DND-41 (cell line): ENCODE measurements around the gene EPS15.

ENCODE experiments used
- ATAC-seq: fragments of 200-7000 bp; cut with Tn5 transposase; 3 replicates; pipeline ENCODE4 v1.9.1; 2021; ENCODE audit warnings: low read depth; ENCODE audit not compliant: insufficient read depth
- DNase-seq: peaks from one replicate; pipeline ENCODE4 v3.0.0-alpha.2; 2020
- H2AFZ ChIP-seq: 2 replicates; pipeline ENCODE4 v1.6.0; 2012; ENCODE audit warnings: low read depth, low read length
- H3K27ac ChIP-seq: 2 replicates; pipeline ENCODE4 v1.5.1; 2012; ENCODE audit warnings: low read length, inconsistent platforms
- H3K27me3 ChIP-seq: fragments of 200-600 bp; sonication (generic); 2 replicates; pipeline ENCODE4 v1.6.0; 2012; ENCODE audit warnings: low read length, mild to moderate bottlenecking, inconsistent platforms; ENCODE audit not compliant: insufficient read depth, poor library complexity
- H3K36me3 ChIP-seq: 2 replicates; pipeline ENCODE4 v1.5.1; 2012; ENCODE audit warnings: low read length, inconsistent platforms; ENCODE audit not compliant: insufficient read depth
- H3K4me1 ChIP-seq: 2 replicates; pipeline ENCODE4 v1.5.1; 2012; ENCODE audit warnings: mild to moderate bottlenecking, low read length; ENCODE audit not compliant: insufficient read depth
- H3K4me2 ChIP-seq: 2 replicates; pipeline ENCODE4 v1.6.0; 2012; ENCODE audit warnings: mild to moderate bottlenecking, moderate library complexity, low read length, inconsistent platforms; ENCODE audit not compliant: insufficient read depth
- H3K4me3 ChIP-seq, 2 experiments: fragments of 200-600 bp in 1 of 2; shearing (Covaris generic) in 1 of 2; 2 replicates each; pipeline ENCODE4 v1.5.1; 2012 to 2016; ENCODE audit warnings: inconsistent platforms in 2 of 2, low read length in 2 of 2, mild to moderate bottlenecking in 2 of 2, low read depth in 1 of 2, moderate library complexity in 1 of 2
- H3K79me2 ChIP-seq: 2 replicates; pipeline ENCODE4 v1.6.0; 2012; ENCODE audit warnings: low read length, inconsistent platforms; ENCODE audit not compliant: insufficient read depth
- H3K9ac ChIP-seq: 2 replicates; pipeline ENCODE4 v1.6.0; 2012; ENCODE audit warnings: low read depth, mild to moderate bottlenecking, inconsistent platforms, low read length, moderate library complexity
- H3K9me3 ChIP-seq: 2 replicates; pipeline ENCODE4 v1.5.1; 2012; ENCODE audit warnings: low read length, moderate library complexity, mild to moderate bottlenecking, inconsistent platforms; ENCODE audit not compliant: insufficient read depth, severe bottlenecking
- H4K20me1 ChIP-seq: 2 replicates; pipeline ENCODE4 v1.6.0; 2012; ENCODE audit warnings: low read length; ENCODE audit not compliant: insufficient read depth
- CTCF ChIP-seq: IDR thresholded peaks from 2 replicates; pipeline ENCODE4 v1.5.1; 2012; ENCODE audit warnings: borderline replicate concordance, low read length, moderate library complexity, mild to moderate bottlenecking; ENCODE audit not compliant: poor library complexity, severe bottlenecking; ENCODE audit errors: extremely low read depth
- EZH2 ChIP-seq: IDR thresholded peaks from 3 replicates; pipeline ENCODE4 v1.6.1; 2012; ENCODE audit warnings: borderline replicate concordance, low read depth, mild to moderate bottlenecking, moderate library complexity, low read length, inconsistent platforms; ENCODE audit not compliant: severe bottlenecking

The EPS15 gene

GRCh38 chr1:51435878-51436277 is 83.2 kb downstream of the EPS15 start:
- H3K36me3 ChIP-seq, result peaks cover 10% of the 10 kb centered on the region; the same call in 1 of the 2 replicates

GRCh38 chr1:51433972-51434510 is 85.0 kb downstream of the EPS15 start:
- Histone ChIP-seq H3K9me3 (no peaks in the 10 kb centered on the region), H3K36me3 (peaks cover 2% of the 10 kb centered on the region; the same call in 1 of the 2 replicates), H3K4me3 (no peak overlapping the region), H3K27me3 (no peaks in the 10 kb centered on the region), H3K27ac (peak overlapping the region; percentile 6), H3K4me2 (no peak overlapping the region), H2AFZ (no peak overlapping the region), H3K79me2 (no peaks in the 10 kb centered on the region), H3K9ac (no peak overlapping the region), H3K4me1 (peaks cover 27% of the 10 kb centered on the region), H4K20me1 (no peaks in the 10 kb centered on the region)
- DNase-seq, result no peak
- ATAC-seq, result peak; percentile 27; the same call in 1 of the 3 replicates
- no peak for TF ChIP-seq CTCF
- TF ChIP-seq EZH2, result no peak

More at GRCh38 chr1:51435878-51436277, 83.2 kb downstream of the EPS15 start:
- Histone ChIP-seq H3K27me3 (no peaks in the 10 kb centered on the region), H3K4me2 (no peak overlapping the region), H3K9me3 (no peaks in the 10 kb centered on the region), H3K27ac (no peak overlapping the region), H3K79me2 (no peaks in the 10 kb centered on the region), H3K9ac (no peak overlapping the region), H4K20me1 (no peaks in the 10 kb centered on the region), H3K4me1 (peaks cover 22% of the 10 kb centered on the region), H3K4me3 (no peak overlapping the region), H2AFZ (no peak overlapping the region)
- ATAC-seq, result no peak
- TF ChIP-seq CTCF, result no peak
- no peak for TF ChIP-seq EZH2
- no peak for DNase-seq

GRCh38 chr1:51433269-51433971 is 85.6 kb downstream of the EPS15 start:
- peak overlapping the region; percentile 6 for H3K27ac ChIP-seq
- H3K4me2 ChIP-seq, result no peak overlapping the region
- no peaks in the 10 kb centered on the region for H4K20me1 ChIP-seq
- peaks cover 7% of the 10 kb centered on the region; the same call in 1 of the 2 replicates for H3K36me3 ChIP-seq
- no peak overlapping the region for H2AFZ ChIP-seq
- no peaks in the 10 kb centered on the region for H3K27me3 ChIP-seq
- H3K4me1 ChIP-seq, result peaks cover 27% of the 10 kb centered on the region
- H3K4me3 ChIP-seq, result no peak overlapping the region
- TF ChIP-seq EZH2, result no peak
- no peak for TF ChIP-seq CTCF
- DNase-seq, result no peak
- no peaks in the 10 kb centered on the region for H3K79me2 ChIP-seq
- ATAC-seq, result peak; percentile 78
- H3K9me3 ChIP-seq, result no peaks in the 10 kb centered on the region
- H3K9ac ChIP-seq, result no peak overlapping the region
